Astrocyte of the cerebellum (primary cell): Measurements from ENCODE around the gene WEE1.

Experiments
- DNase-seq: peaks from one replicate; pipeline ENCODE4 v3.0.0-alpha.2; 2011; ENCODE audit warnings: low read depth
- H3K4me3 ChIP-seq: 2 replicates; pipeline ENCODE4 v1.5.1; 2011; ENCODE audit warnings: mild to moderate bottlenecking, low read depth, low read length, moderate library complexity
- in situ Hi-C: cut with HindIII; loops from 2 replicates; pipeline ENCODE4 v1.10.0; 2017; ENCODE audit warnings: low sequenced_read_pairs
- TF ChIP-seq, protein P1 (sequence below): IDR thresholded peaks from 2 replicates; pipeline ENCODE4 v1.5.1; 2012; ENCODE audit warnings: low read length, low read depth, moderate library complexity, mild to moderate bottlenecking; ENCODE audit errors: missing control alignments

WEE1 gene

DNA sequence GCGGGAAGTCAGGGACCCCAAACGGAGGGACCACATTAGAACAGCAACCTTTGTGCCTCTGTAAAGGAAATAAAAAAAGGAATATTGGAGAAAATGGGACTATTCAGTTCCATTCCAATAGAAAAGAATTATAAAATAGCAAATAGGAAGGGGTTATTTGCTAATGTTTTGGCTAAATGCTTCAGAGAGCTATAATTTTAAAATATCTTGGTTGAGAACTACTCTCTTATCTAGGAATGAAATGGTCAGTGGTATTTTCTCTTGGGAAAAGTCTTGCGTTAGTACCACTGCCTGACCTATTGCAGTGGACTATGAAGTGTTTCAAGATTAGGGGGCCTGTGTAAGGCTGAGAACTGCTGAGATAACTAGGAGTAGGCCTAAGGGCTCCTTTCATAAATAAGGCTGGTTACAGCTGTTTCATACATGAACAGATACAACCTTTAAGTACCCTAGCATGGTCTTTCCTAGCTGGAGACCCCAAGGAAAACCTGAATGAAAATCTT is 6.9 kb upstream of the WEE1 start:
- in situ Hi-C loops, result no loop called here
- H3K4me3 ChIP-seq, result no peak overlapping the region
- TF ChIP-seq, protein P1, sequence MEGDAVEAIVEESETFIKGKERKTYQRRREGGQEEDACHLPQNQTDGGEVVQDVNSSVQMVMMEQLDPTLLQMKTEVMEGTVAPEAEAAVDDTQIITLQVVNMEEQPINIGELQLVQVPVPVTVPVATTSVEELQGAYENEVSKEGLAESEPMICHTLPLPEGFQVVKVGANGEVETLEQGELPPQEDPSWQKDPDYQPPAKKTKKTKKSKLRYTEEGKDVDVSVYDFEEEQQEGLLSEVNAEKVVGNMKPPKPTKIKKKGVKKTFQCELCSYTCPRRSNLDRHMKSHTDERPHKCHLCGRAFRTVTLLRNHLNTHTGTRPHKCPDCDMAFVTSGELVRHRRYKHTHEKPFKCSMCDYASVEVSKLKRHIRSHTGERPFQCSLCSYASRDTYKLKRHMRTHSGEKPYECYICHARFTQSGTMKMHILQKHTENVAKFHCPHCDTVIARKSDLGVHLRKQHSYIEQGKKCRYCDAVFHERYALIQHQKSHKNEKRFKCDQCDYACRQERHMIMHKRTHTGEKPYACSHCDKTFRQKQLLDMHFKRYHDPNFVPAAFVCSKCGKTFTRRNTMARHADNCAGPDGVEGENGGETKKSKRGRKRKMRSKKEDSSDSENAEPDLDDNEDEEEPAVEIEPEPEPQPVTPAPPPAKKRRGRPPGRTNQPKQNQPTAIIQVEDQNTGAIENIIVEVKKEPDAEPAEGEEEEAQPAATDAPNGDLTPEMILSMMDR, result no peak
- DNase-seq, result no peak

DNA sequence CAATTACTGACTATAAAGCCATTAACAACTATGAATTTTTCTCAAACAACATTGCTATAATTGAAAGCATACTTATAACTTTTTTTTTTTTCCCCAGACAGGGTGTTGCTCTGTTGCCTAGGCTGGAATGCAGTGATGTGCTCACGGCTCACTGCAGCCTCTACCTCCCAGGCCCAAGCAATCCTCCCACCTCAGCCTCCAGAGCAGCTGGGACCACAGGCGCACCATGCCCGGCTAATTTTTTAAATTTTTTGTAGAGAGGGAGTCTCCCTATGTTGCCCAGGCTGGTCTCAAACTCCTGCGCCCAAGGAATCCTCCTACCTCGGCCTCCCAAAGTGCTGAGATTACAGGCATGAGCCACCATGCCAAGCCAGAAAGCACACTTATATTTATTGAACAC is 6.1 kb upstream of the WEE1 start:
- no peak overlapping the region for H3K4me3 ChIP-seq
- in situ Hi-C loops, result no loop called here
- no peak for DNase-seq
- TF ChIP-seq, protein P1, result no peak

DNA sequence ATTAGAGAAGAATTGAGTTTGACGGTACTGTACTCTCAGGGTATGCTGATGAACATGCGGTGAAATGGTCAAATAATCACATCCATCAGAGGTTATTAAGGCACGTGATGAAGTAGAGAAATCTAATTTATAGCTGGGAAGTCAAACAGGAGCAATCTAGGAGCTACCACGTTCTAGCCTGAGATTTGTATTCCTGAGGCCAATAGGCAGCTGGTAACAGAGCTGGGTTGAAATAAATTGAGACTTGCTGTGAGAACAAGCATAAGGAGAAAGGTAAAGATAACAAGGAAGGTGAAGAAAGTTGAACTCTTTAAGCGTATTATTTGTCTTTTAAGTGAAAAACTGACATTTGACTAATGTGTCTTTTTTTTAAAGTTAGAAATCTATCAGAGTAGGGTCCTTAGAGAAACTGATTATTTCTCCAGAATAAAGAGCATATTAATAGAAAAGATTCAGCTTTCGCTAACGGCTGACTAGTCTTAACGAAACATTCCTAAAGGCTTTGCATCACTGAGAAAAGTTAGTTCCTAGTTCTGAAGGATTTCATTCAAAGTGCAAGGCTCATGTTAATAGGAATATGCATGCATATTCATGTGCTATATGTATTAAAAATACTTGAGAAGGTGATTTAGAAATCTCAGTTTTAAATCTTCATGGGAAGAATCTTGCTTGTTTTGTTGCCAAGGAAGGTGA is 5.2 kb upstream of the WEE1 start:
- TF ChIP-seq, protein P1, result no peak
- DNase-seq, result no peak
- H3K4me3 ChIP-seq, result no peak overlapping the region
- in situ Hi-C loops, result no loop called here

DNA sequence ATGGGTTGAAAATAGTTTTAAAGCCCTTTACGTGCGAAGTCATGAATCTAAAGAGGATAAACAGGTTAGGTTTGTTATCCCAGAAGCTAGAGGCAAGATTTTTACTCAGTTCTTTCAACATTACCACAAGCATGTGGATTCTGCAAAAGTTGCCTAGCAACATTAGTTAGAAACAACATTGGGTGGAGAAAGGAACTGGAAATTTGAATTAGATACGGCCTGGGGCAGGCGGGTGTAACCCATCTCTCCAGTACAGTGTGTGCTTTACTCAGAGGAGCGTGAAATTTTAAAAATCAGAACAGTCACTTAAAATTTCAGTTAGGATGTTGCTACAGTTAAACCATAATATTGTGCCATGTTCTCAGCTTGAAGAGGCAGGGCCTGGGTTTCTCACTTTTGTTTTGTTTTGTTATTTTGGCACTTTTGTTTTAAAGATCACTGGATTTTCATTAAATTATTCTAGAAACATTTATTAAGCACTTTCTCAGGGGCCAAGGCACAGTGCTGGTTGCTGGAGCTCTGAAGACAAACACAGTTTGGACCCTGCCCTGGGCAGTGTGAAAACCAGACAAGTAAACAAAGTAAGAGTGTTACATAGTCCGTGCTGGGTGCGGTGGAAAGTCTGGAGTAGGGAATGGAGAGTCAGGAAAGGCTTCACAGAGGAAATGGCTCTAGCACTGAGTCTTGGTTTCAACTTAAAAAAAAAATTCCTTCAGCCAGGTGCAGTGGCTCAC is 4.4 kb upstream of the WEE1 start:
- TF ChIP-seq, protein P1, result no peak
- no peak overlapping the region for H3K4me3 ChIP-seq
- in situ Hi-C loops, result no loop called here
- peak; percentile 96 for DNase-seq

DNA sequence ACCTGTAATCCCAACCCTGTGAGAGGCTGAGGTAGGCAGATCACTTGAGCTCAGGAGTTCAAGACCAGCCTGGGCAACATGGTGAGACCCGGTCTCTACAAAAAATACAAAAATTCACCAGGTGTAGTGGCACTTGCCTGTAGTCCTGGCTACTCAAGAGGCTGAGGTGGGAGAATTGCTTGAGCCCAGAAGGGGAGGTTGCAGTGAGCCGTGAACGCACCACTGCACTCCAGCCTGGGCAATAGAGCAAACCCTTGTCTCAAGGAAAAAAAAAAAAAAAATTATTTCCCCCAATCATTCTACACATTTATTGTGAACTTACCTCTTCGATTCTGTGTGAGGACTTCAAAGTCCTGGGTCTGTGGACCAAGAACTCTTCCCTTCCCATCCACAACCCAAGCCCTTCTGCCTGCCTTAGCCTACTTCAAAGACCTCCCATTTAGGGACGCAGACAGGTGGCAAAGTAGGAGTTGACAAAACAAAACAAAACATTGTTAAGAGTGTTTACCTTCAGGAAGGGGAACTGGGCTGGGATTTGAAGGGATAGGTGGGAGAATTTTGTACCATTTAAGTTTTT is 3.8 kb upstream of the WEE1 start:
- no peak for DNase-seq
- in situ Hi-C loops, result no loop called here
- H3K4me3 ChIP-seq, result no peak overlapping the region
- TF ChIP-seq, protein P1, result no peak

DNA sequence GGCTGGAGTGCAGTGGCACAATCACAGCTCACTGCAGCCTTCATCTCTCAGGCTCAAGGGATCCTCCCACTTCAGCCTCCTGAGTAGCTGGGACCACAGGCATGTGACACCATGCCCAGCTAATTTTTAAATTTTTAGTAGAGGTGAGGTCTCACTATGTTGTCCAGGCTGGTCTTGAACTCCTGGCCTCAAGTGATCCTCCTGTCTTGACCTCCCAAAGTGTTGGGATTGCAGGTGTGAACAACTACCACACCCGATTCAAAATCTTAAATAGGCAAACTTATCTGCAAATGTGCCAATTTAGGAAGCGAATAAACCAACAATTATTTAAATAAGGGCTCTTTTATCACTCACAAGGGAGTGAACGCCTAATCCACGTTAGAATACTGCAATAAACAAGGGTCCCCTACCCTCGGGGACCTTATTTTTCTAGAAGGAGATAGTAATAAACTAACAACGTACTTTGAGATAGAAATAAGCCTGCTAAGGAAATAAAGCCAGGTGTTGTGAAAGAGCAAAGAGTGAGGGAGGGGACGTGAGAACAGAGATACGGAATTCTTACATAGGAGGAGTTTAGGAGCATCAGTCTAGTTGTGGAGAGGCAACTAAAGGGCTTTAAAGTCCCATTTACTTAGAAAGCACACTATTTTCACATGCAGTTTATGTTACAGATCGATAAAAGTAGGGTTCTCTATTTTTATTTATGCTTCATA is 3.0 kb upstream of the WEE1 start:
- in situ Hi-C loops, result no loop called here
- TF ChIP-seq, protein P1, result no peak

More for the DNA sequence above, 3.0 kb upstream of the WEE1 start:
- H3K4me3 ChIP-seq, result no peak overlapping the region
- DNase-seq, result no peak
